WERI-Rb-1 (cell line): ENCODE data around the gene AIMP2.
A peak's percentile ranks its signal among the peaks of the same experiment; 100 is the strongest.

Source experiments
- DNase-seq: peaks from one replicate; pipeline ENCODE4 v3.0.0-alpha.2; 2020
- H3K27ac ChIP-seq: fragments of 250-450 bp; sonication (Bioruptor Pico); 2 replicates; pipeline ENCODE4 v1.5.1; 2020; ENCODE audit warnings: mild to moderate bottlenecking, moderate library complexity
- H3K27me3 ChIP-seq: fragments of 250-450 bp; sonication (Bioruptor Pico); 2 replicates; pipeline ENCODE4 v1.5.1; 2021; ENCODE audit warnings: mild to moderate bottlenecking, low read depth, moderate library complexity; ENCODE audit not compliant: insufficient read depth, severe bottlenecking
- H3K36me3 ChIP-seq: fragments of 250-450 bp; sonication (Bioruptor Pico); 2 replicates; pipeline ENCODE4 v1.5.1; 2020; ENCODE audit warnings: mild to moderate bottlenecking, moderate library complexity
- H3K4me3 ChIP-seq: 2 replicates; pipeline ENCODE4 v1.5.1; 2011; ENCODE audit warnings: low read depth, mild to moderate bottlenecking, control low read depth, low read length
- H3K9me3 ChIP-seq: fragments of 250-450 bp; sonication (Bioruptor Pico); 2 replicates; pipeline ENCODE4 v1.5.1; 2021; ENCODE audit warnings: mild to moderate bottlenecking, moderate library complexity; ENCODE audit not compliant: severe bottlenecking
- TF ChIP-seq, protein P1 (sequence below): IDR thresholded peaks from 2 replicates; pipeline ENCODE4 v1.5.1; 2011; ENCODE audit warnings: low read depth, mild to moderate bottlenecking, control low read depth, inconsistent platforms, low read length

AIMP2 gene

DNA sequence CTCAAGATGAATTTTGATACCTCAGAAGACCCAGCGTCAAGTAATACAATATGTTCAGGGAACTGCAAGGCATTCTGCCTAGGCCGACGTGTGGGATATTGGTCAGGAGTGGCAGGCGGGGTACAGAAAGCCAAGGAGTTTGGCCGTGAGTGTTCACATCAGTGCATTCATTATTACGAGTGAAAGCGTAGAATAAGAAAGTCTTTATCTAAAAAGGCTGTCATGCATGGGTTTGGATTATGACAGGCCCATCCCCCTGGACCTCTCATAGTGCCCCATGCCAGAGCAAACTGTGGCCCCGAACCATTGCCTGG lies 7.5 kb downstream of the AIMP2 start:
- Histone ChIP-seq H3K27ac (no peak overlapping the region), H3K4me3 (no peak overlapping the region), H3K36me3 (peaks cover 78% of the 10 kb centered on the region), H3K9me3 (no peaks in the 10 kb centered on the region), H3K27me3 (no peaks in the 10 kb centered on the region)
- no peak for DNase-seq
- TF ChIP-seq, protein P1, sequence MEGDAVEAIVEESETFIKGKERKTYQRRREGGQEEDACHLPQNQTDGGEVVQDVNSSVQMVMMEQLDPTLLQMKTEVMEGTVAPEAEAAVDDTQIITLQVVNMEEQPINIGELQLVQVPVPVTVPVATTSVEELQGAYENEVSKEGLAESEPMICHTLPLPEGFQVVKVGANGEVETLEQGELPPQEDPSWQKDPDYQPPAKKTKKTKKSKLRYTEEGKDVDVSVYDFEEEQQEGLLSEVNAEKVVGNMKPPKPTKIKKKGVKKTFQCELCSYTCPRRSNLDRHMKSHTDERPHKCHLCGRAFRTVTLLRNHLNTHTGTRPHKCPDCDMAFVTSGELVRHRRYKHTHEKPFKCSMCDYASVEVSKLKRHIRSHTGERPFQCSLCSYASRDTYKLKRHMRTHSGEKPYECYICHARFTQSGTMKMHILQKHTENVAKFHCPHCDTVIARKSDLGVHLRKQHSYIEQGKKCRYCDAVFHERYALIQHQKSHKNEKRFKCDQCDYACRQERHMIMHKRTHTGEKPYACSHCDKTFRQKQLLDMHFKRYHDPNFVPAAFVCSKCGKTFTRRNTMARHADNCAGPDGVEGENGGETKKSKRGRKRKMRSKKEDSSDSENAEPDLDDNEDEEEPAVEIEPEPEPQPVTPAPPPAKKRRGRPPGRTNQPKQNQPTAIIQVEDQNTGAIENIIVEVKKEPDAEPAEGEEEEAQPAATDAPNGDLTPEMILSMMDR, result no peak

DNA sequence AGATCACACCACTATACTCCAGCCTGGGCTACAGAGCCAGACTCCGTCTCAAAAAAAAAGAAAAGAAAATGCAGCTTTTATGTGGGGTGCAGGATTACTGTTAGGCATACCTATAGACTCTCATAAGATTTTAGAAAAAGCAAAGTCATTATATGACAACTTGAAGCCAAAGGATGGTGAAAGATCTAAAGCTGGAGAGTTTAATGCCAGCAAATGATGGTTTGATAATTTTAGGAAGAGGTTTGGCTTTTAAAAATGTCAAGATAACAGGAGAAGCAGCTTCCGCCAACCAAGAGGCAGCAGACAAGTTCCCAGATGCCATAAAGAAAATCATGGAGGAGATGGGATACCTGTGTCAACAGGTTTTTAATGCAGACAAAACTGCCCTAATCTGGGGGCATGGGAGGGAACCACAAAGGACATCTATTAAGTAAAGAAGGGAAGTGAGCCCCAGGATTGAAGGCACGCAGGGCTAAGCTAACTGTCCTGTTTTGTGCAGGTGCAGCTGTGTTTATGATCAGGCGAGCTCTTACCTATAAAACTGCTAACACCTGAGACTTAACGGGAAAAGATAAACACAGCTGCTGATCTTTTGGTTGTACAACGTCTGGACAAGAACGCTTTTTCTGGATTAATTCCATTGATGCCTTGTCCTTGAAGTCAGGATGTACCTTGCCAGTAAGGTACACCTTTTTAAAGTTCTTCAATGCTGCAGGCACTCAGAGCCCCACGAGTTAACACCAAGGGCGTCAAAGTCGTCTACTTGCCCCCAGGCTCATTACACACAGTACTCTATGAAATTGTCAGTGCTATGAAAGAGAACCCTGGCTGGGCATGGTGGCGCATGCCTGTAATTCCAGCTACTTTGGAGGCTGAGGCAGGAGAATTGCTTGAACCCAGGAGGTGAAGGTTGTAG lies 11.6 kb downstream of the AIMP2 start:
- no peak overlapping the region for H3K4me3 ChIP-seq
- H3K36me3 ChIP-seq, result peaks cover 94% of the 10 kb centered on the region
- H3K9me3 ChIP-seq, result no peaks in the 10 kb centered on the region
- H3K27me3 ChIP-seq, result no peaks in the 10 kb centered on the region
- no peak overlapping the region for H3K27ac ChIP-seq
- TF ChIP-seq, protein P1, result no peak
- DNase-seq, result no peak

DNA sequence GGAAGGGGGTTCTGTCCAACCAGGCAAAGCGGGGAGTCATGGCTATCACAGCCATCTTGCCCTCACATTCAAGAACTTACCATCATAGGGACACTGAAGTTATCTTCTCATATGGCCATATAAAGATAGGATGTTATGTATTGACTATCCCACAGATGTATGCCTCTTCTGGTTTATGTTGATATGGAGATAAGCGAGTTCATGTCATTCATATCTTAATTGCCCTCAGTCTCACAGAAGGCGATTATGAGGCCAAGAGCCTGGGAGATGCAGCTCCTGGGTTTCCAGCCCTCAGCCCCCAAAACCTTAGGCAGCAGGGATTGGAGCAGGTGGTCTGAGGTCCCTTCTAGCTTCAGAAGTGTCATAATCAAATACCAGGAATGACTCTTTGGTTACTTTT lies 13.6 kb downstream of the AIMP2 start:
- Histone ChIP-seq H3K36me3 (peaks cover 91% of the 10 kb centered on the region), H3K27ac (no peak overlapping the region), H3K9me3 (no peaks in the 10 kb centered on the region), H3K27me3 (no peaks in the 10 kb centered on the region), H3K4me3 (no peak overlapping the region)
- TF ChIP-seq, protein P1, result no peak
- no peak for DNase-seq

DNA sequence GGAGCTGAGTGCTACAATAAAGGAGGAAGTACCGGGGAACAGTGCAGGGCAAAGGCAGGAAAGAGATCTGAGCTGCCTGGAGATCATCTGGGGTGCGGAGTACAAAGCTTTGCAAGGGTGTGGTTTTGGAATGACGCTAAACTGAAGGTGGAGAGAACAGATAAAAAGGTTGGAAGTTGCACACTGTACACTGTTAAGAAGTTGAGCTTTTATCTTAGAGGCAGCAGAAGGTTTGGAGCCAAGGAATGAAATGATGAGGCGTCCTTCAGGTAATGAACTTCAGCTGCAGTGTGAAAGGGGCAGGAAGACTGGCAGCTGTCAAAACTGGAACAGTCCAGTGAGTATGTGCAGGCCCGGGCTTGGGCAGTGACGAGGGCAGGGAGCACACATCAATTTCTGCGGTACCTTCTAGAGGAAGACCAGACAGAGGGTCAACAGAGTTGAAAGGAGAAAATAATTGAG lies 14.9 kb downstream of the AIMP2 start:
- H3K9me3 ChIP-seq, result no peaks in the 10 kb centered on the region
- peaks cover 94% of the 10 kb centered on the region for H3K36me3 ChIP-seq
- H3K4me3 ChIP-seq, result no peak overlapping the region
- no peak for DNase-seq
- H3K27ac ChIP-seq, result no peak overlapping the region
- TF ChIP-seq, protein P1, result no peak
- H3K27me3 ChIP-seq, result no peaks in the 10 kb centered on the region

DNA sequence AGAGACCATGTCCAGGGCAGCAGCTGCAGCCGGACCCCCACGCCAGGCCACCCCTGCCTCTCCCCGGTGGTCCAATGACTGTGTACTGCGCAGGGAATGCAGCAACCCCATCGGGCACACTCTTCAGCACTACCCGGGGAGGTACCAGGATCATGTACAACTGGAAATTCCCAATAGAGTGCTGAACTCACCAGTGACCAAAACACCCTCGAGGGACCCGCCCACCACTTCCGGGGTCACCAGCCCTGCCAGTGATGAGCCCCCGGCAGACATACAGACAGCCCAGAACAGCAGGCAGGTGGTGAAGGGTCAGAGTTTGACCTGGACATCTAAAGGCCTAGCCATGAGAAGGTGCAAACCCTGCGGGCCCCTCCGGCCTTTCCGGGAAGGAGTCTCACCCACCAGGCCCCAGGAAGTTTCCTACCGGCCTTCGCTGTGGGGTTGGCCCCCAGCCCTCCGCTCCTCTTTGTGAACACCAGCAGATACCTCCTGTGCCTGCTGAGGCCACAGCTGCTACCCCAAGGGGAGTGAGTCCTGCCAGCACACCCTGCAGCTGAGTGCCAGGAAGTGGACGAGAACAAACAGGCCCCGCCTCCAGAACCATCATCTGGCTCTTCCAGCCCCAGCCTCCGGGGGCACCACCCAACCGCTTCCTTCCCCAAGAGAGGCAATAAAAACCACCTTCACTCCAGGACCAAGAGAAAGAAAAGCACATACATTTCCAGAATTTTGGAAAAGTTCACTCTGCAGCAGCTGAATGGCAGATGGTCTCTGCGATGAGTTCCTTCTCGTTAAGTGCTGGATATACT lies 17.1 kb downstream of the AIMP2 start:
- Histone ChIP-seq H3K9me3 (no peaks in the 10 kb centered on the region), H3K36me3 (peaks cover 90% of the 10 kb centered on the region), H3K27ac (no peak overlapping the region), H3K4me3 (no peak overlapping the region), H3K27me3 (no peaks in the 10 kb centered on the region)
- DNase-seq, result peak; percentile 56
- TF ChIP-seq, protein P1, result peak; percentile 62
